ENCODE measurements around the gene UBE3C. TPM values are rescaled to one million over a fixed set of nuclear protein-coding genes. Genes with fewer than 3 reads are reported as not detected.
A peak's percentile ranks its signal among the peaks of the same experiment; 100 is the strongest.

UBE3C gene
- total and polyA plus RNA-seq, 9 of the 15 experiments (the other 6 are each of a cell fraction or from before 2014, with no cell fraction given) = 9.6 to 91.7 (median 75.4) TPM

DNA sequence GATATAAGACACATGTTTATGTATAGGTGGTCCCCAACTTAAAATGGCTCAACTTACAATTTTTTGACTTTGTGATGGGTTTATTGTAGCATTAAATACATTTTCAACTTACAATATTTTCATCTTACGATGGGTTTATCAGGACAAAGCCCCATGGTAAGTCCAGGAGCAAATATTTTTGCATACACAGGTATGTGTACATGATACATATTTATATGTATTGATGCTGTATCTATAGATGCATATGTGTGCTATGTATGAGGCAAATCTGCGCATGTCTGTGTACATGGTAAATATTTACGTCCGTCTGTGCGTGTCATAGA is 664 bp upstream of the UBE3C start (continued):
- TF ChIP-seq, protein P1, sequence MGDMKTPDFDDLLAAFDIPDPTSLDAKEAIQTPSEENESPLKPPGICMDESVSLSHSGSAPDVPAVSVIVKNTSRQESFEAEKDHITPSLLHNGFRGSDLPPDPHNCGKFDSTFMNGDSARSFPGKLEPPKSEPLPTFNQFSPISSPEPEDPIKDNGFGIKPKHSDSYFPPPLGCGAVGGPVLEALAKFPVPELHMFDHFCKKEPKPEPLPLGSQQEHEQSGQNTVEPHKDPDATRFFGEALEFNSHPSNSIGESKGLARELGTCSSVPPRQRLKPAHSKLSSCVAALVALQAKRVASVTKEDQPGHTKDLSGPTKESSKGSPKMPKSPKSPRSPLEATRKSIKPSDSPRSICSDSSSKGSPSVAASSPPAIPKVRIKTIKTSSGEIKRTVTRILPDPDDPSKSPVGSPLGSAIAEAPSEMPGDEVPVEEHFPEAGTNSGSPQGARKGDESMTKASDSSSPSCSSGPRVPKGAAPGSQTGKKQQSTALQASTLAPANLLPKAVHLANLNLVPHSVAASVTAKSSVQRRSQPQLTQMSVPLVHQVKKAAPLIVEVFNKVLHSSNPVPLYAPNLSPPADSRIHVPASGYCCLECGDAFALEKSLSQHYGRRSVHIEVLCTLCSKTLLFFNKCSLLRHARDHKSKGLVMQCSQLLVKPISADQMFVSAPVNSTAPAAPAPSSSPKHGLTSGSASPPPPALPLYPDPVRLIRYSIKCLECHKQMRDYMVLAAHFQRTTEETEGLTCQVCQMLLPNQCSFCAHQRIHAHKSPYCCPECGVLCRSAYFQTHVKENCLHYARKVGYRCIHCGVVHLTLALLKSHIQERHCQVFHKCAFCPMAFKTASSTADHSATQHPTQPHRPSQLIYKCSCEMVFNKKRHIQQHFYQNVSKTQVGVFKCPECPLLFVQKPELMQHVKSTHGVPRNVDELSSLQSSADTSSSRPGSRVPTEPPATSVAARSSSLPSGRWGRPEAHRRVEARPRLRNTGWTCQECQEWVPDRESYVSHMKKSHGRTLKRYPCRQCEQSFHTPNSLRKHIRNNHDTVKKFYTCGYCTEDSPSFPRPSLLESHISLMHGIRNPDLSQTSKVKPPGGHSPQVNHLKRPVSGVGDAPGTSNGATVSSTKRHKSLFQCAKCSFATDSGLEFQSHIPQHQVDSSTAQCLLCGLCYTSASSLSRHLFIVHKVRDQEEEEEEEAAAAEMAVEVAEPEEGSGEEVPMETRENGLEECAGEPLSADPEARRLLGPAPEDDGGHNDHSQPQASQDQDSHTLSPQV (IDR thresholded peaks at IDR 0.05) = peak; percentile 56
- TF ChIP-seq, protein P2, sequence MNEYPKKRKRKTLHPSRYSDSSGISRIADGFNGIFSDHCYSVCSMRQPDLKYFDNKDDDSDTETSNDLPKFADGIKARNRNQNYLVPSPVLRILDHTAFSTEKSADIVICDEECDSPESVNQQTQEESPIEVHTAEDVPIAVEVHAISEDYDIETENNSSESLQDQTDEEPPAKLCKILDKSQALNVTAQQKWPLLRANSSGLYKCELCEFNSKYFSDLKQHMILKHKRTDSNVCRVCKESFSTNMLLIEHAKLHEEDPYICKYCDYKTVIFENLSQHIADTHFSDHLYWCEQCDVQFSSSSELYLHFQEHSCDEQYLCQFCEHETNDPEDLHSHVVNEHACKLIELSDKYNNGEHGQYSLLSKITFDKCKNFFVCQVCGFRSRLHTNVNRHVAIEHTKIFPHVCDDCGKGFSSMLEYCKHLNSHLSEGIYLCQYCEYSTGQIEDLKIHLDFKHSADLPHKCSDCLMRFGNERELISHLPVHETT (CRISPR knock-in tag; conservative IDR thresholded peaks at IDR 0.05 in 1 of 2, IDR thresholded peaks at IDR 0.05 in 1 of 2) = no peak
- TF ChIP-seq ZNF583 (CRISPR knock-in tag; IDR thresholded peaks at IDR 0.05) = no peak
- TF ChIP-seq, protein P3, sequence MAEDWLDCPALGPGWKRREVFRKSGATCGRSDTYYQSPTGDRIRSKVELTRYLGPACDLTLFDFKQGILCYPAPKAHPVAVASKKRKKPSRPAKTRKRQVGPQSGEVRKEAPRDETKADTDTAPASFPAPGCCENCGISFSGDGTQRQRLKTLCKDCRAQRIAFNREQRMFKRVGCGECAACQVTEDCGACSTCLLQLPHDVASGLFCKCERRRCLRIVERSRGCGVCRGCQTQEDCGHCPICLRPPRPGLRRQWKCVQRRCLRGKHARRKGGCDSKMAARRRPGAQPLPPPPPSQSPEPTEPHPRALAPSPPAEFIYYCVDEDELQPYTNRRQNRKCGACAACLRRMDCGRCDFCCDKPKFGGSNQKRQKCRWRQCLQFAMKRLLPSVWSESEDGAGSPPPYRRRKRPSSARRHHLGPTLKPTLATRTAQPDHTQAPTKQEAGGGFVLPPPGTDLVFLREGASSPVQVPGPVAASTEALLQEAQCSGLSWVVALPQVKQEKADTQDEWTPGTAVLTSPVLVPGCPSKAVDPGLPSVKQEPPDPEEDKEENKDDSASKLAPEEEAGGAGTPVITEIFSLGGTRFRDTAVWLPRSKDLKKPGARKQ (CRISPR knock-in tag; IDR thresholded peaks at IDR 0.05) = 0 out of 2 replicates have a peak, but pooled peaks have one; percentile 54
- no peak for TF ChIP-seq ZNF224 (CRISPR knock-in tag; IDR thresholded peaks at IDR 0.05)
- TF ChIP-seq HDAC3 (IDR thresholded peaks at IDR 0.05; ENCODE audit: borderline replicate concordance, partially characterized antibody) = no peak
- TF ChIP-seq FOXJ3 (CRISPR knock-in tag; IDR thresholded peaks at IDR 0.05) = peak; percentile 34; the same call in 1 of the 2 replicates
- TF ChIP-seq, protein P4, sequence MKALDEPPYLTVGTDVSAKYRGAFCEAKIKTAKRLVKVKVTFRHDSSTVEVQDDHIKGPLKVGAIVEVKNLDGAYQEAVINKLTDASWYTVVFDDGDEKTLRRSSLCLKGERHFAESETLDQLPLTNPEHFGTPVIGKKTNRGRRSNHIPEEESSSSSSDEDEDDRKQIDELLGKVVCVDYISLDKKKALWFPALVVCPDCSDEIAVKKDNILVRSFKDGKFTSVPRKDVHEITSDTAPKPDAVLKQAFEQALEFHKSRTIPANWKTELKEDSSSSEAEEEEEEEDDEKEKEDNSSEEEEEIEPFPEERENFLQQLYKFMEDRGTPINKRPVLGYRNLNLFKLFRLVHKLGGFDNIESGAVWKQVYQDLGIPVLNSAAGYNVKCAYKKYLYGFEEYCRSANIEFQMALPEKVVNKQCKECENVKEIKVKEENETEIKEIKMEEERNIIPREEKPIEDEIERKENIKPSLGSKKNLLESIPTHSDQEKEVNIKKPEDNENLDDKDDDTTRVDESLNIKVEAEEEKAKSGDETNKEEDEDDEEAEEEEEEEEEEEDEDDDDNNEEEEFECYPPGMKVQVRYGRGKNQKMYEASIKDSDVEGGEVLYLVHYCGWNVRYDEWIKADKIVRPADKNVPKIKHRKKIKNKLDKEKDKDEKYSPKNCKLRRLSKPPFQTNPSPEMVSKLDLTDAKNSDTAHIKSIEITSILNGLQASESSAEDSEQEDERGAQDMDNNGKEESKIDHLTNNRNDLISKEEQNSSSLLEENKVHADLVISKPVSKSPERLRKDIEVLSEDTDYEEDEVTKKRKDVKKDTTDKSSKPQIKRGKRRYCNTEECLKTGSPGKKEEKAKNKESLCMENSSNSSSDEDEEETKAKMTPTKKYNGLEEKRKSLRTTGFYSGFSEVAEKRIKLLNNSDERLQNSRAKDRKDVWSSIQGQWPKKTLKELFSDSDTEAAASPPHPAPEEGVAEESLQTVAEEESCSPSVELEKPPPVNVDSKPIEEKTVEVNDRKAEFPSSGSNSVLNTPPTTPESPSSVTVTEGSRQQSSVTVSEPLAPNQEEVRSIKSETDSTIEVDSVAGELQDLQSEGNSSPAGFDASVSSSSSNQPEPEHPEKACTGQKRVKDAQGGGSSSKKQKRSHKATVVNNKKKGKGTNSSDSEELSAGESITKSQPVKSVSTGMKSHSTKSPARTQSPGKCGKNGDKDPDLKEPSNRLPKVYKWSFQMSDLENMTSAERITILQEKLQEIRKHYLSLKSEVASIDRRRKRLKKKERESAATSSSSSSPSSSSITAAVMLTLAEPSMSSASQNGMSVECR (CRISPR knock-in tag; IDR thresholded peaks at IDR 0.05) = no peak
- TF ChIP-seq ILF3 (IDR thresholded peaks at IDR 0.05; ENCODE audit: borderline replicate concordance) = no peak
- TF ChIP-seq JUND (IDR thresholded peaks at IDR 0.05; ENCODE audit: borderline replicate concordance, low read depth, low read length) = no peak
- TF ChIP-seq JUND (tag; IDR thresholded peaks at IDR 0.05; ENCODE audit: borderline replicate concordance, low read depth, low read length) = 0 out of 3 replicates have a peak, but pooled peaks have one; percentile 15
- TF ChIP-seq ERF (CRISPR knock-in tag; IDR thresholded peaks at IDR 0.05) = no peak
- TF ChIP-seq RAD51 (IDR thresholded peaks at IDR 0.05; ENCODE audit: borderline replicate concordance, low read depth) = no peak
- TF ChIP-seq HDAC6 (IDR thresholded peaks at IDR 0.05; ENCODE audit: low read depth, low read length) = no peak
- 0 out of 2 replicates have a peak, but pooled peaks have one; percentile 39 for TF ChIP-seq RNF2 (IDR thresholded peaks at IDR 0.05)
- no peak for TF ChIP-seq TEAD1 (CRISPR knock-in tag; IDR thresholded peaks at IDR 0.05)
- TF ChIP-seq ZKSCAN1 (IDR thresholded peaks at IDR 0.05; ENCODE audit: low read depth, low read length) = no peak

Measured in K562 (cell line).